Ishikawa (cell line): Measurements from ENCODE around the gene FAM118A.

Source experiments
- CEBPB ChIP-seq: IDR thresholded peaks from 2 replicates; pipeline ENCODE4 v1.6.1; 2012
- CREB1 ChIP-seq: IDR thresholded peaks from 2 replicates; pipeline ENCODE4 v1.6.1; 2012; ENCODE audit warnings: low read depth
- EGR1 ChIP-seq: IDR thresholded peaks from 2 replicates; pipeline ENCODE4 v1.6.1; 2012
- EP300 ChIP-seq: IDR thresholded peaks from 2 replicates; pipeline ENCODE4 v1.6.1; 2012; ENCODE audit warnings: borderline replicate concordance
- FOXM1 ChIP-seq: IDR thresholded peaks from 2 replicates; pipeline ENCODE4 v1.6.1; 2012; ENCODE audit warnings: low read depth, borderline replicate concordance
- NFIC ChIP-seq: IDR thresholded peaks from 2 replicates; pipeline ENCODE4 v1.6.1; 2012
- RAD21 ChIP-seq: IDR thresholded peaks from 2 replicates; pipeline ENCODE4 v1.6.1; 2012; ENCODE audit warnings: low read depth
- TAF1 ChIP-seq: IDR thresholded peaks from 2 replicates; pipeline ENCODE4 v1.6.1; 2012; ENCODE audit warnings: low read depth, mild to moderate bottlenecking
- TCF12 ChIP-seq: IDR thresholded peaks from 2 replicates; pipeline ENCODE4 v1.6.1; 2012; ENCODE audit warnings: low read depth
- TEAD4 ChIP-seq: IDR thresholded peaks from 2 replicates; pipeline ENCODE4 v1.6.1; 2012
- YY1 ChIP-seq: IDR thresholded peaks from 2 replicates; pipeline ENCODE4 v1.6.1; 2012; ENCODE audit warnings: low read depth
- ZBTB7A ChIP-seq: IDR thresholded peaks from 2 replicates; pipeline ENCODE4 v1.6.1; 2012; ENCODE audit warnings: low read depth
- TF ChIP-seq, protein P1 (sequence below): IDR thresholded peaks from 2 replicates; pipeline ENCODE4 v1.6.1; 2012; ENCODE audit warnings: low read depth, mild to moderate bottlenecking
- TF ChIP-seq, protein P2 (sequence below): IDR thresholded peaks from 2 replicates; pipeline ENCODE4 v1.6.1; 2012
- TF ChIP-seq, protein P3 (sequence below): IDR thresholded peaks from 2 replicates; pipeline ENCODE4 v1.6.1; 2012

The FAM118A gene

DNA sequence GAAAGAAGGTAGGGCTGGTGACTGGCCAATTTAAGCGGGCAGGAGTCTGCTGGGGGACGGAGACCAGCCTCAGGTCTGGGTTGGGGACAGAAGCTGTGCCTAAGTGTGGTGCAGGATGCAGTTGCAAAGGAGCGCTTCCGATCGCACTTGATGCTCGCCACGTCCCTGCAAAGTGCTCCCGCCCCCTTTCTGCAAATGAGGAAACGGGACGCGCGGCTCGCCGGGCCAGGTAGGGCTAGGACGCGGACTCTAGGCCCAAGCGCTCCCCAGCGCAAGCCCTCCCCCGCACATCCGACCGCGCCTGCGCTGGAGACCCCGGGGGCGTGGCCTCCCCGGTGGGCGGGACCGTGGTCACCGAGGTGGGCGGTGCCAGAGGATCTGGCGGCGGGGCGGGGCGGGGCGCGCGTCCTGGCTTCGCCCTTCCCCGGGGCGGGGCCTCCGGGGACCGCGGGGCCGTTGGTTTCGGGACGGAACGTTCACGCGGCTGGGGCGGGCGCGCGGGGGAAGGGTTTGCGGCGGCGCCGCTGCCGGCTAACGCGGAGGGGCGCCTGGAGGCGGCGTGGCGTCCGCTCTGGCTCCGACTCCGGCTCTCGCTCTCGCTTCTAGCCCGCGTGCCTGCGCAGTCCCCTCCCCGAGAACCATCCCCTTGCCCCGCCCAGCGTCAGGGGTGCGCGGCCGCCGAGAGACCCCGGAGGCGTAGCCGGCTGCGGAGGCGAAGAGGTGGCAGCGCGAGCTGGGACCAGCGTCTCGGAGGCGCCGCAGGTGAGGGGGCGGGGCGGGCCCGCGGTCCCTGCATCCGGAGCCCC lies at the start of gene FAM118A:
Gene FAM118A (plus strand): TSS at position 513 of the 806 bp plus-strand sequence. CDS start 12,446 bp downstream, outside the sequence.
- no peak for TF ChIP-seq CREB1
- TF ChIP-seq CEBPB: no peak; the same call in 1 of the 2 replicates
- peak; percentile 82 for TF ChIP-seq TAF1
- TF ChIP-seq EGR1: peak; percentile 91
- TF ChIP-seq, protein P1, sequence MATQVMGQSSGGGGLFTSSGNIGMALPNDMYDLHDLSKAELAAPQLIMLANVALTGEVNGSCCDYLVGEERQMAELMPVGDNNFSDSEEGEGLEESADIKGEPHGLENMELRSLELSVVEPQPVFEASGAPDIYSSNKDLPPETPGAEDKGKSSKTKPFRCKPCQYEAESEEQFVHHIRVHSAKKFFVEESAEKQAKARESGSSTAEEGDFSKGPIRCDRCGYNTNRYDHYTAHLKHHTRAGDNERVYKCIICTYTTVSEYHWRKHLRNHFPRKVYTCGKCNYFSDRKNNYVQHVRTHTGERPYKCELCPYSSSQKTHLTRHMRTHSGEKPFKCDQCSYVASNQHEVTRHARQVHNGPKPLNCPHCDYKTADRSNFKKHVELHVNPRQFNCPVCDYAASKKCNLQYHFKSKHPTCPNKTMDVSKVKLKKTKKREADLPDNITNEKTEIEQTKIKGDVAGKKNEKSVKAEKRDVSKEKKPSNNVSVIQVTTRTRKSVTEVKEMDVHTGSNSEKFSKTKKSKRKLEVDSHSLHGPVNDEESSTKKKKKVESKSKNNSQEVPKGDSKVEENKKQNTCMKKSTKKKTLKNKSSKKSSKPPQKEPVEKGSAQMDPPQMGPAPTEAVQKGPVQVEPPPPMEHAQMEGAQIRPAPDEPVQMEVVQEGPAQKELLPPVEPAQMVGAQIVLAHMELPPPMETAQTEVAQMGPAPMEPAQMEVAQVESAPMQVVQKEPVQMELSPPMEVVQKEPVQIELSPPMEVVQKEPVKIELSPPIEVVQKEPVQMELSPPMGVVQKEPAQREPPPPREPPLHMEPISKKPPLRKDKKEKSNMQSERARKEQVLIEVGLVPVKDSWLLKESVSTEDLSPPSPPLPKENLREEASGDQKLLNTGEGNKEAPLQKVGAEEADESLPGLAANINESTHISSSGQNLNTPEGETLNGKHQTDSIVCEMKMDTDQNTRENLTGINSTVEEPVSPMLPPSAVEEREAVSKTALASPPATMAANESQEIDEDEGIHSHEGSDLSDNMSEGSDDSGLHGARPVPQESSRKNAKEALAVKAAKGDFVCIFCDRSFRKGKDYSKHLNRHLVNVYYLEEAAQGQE: no peak
- peak; percentile 27; the same call in 1 of the 2 replicates for TF ChIP-seq TCF12
- no peak for TF ChIP-seq FOXM1
- peak; percentile 22; the same call in 1 of the 2 replicates for TF ChIP-seq NFIC
- peak; percentile 62 for TF ChIP-seq YY1
- 0 out of 2 replicates have a peak, but pooled peaks have one; percentile 13 for TF ChIP-seq EP300
- peak; percentile 17; the same call in 1 of the 2 replicates for TF ChIP-seq TEAD4
- peak; percentile 17; the same call in 1 of the 2 replicates for TF ChIP-seq ZBTB7A
- TF ChIP-seq RAD21: no peak
- TF ChIP-seq, protein P2, sequence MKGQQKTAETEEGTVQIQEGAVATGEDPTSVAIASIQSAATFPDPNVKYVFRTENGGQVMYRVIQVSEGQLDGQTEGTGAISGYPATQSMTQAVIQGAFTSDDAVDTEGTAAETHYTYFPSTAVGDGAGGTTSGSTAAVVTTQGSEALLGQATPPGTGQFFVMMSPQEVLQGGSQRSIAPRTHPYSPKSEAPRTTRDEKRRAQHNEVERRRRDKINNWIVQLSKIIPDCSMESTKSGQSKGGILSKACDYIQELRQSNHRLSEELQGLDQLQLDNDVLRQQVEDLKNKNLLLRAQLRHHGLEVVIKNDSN: peak; percentile 51
- TF ChIP-seq, protein P3, sequence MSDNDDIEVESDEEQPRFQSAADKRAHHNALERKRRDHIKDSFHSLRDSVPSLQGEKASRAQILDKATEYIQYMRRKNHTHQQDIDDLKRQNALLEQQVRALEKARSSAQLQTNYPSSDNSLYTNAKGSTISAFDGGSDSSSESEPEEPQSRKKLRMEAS: peak; percentile 27; the same call in 1 of the 2 replicates

DNA sequence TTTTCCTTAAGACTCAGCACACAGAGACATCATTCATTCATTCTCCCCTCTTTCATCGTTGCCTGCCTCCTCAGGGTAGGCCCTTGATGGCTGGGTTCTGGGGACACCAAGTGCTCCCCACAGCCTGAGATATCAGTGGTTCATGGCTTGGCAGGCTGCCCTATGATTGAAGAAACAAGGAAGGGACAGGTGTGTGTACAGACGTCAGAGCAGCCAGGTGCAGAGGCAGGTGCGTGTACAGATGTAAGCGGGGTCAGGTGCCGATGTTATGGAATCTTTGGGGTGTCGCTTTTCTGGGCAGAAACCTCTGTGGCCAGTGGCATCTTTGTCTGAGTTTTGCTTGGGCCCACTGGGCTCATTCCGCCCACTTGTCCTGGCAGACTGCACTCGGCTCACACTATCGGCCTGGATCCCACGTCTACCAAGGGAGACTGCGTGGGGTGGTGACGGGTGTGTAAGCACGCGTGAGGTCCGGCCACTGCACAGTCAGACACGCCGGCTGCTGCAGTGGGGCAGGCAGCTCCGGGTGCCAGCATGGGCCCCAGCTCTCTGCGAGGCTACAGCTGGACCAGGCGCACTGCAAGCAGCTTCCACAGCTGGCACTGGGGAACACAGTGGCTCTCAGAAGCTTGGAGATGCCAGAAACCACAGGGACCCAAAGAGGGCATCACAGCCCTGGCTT lies 48.2 kb upstream of the FAM118A start:
- TF ChIP-seq CREB1: no peak

DNA sequence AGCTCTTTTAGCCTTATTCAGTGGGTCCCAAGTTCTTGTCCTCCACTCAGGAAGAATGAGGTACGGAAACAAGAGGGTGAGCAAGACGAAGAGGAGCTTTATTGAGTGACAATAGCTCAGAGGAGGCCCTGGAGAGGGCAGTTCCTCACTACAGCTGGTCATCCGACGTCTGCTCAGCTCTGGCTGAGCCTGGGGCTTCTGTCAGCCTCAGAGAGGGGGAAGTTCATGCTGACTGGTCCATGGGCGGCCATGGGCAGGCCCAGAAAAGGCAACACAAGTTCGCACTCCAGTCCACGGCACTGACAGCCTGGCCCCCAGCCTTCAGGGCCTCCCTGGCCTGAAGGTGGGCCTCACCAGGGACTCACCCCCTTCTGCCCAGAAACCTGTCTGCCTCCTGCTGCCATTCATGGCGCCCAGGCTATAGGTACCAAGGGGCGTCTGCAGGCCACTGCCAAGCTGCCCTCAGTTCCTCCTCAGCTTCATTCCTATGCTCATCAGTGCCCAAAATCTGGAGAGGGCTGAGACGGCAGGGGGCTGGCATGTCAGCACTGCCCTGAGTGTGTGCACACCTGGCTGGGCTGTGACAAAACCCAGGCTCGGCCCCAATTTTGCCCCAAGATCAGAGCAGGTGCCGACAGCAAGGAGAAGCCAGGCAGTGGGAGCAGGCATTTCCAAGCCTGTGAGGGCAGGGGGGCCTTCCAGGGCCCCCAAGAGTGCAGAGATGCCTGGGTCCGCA lies 47.4 kb upstream of the FAM118A start:
- TF ChIP-seq, protein P3: no peak
- no peak for TF ChIP-seq NFIC
- TF ChIP-seq EP300: no peak
- TF ChIP-seq TEAD4: no peak

DNA sequence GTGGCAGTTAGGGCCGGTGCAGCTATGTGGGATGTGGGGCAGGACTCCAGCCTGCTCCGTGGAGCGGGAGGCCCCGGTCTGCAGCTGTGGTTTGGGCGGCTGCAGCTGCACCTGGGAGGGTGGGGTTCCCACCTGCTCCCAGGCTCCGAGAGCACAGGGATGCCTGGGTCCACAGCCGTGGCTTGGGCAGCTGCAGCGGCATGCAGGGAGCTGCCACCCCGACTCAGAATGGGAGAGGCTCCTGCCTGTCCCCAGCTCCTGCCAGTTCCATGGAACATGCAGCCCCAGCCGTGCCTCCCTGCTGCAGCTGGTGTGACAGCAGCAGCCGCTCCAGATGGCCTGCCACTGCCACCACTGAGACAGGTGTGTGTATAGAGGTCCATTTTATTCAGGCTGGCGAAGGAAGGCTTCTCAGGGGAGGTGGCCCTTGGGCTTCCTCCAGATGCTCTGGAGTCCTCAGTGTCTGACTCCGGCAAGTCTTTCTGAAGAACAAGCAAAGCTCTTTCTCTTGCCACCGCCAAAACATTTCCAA lies 46.7 kb upstream of the FAM118A start:
- TF ChIP-seq CEBPB (no peak), FOXM1 (no peak), EGR1 (no peak), TAF1 (no peak), ZBTB7A (no peak), NFIC (no peak), TCF12 (no peak), RAD21 (no peak), EP300 (no peak), TEAD4 (no peak), CREB1 (no peak)
- TF ChIP-seq, protein P2: no peak
- TF ChIP-seq, protein P1: no peak

DNA sequence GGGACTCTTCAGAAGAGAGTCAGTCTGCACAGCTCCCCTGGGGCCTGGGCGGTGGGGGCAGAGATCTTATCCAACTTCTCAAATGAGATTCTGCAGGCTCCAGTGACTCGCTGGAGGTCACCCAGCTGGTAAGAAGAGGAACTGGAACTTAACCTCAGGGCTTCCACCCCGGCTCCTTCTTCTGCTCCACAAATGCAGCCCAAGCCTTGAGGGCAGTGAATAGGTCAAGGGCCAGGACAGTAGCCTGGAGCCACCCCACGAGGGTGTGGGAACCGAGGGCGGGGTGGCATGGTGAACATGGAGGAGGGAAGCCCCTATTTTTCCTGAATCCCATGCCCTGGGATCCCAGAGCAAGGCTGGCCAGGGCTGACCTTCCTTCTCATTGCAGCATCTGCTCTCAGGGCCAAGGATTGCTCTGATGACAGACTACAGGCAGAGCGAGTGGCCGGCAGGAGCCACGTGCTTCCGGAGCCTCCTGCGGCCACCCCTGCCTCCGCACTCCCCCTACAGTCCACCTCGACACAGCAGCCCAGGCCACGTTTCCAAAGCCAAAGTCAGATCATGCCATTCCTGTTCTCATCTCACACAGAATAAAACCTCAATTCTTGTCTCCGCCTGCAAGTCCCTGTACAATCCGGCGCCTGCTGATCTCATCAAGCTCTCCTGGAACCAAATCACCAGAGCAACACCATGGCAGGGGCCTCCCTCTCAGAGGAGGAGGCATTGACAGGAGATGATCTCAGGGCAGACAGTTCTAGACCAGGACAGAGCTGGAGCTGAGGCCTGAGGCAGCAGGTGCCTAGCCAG lies 46.1 kb upstream of the FAM118A start:
- TF ChIP-seq ZBTB7A (no peak), NFIC (no peak), CREB1 (no peak)
